ENCODE data around the gene PITX3.
"Not testable (repeated sequence)": the region's sequence is repeated elsewhere in the genome, so short reads cannot be mapped to it uniquely, and the experiment has no call there.

Gene PITX3

GRCh38 chr10:102222797-102223196 is 18.5 kb downstream of the PITX3 start:
- no peak overlapping the region for H3K9ac ChIP-seq (ENCODE audit: low read depth, low read length)
- no peak overlapping the region for H3K27ac ChIP-seq (ENCODE audit: low read length)
- H3K9me3 ChIP-seq (ENCODE audit: insufficient read depth, low read depth, low read length), result no peaks in the 10 kb centered on the region
- no peaks in the 10 kb centered on the region for H3K4me1 ChIP-seq (ENCODE audit: insufficient read depth, low read length)
- no peaks in the 10 kb centered on the region for H3K36me3 ChIP-seq (ENCODE audit: insufficient read depth, low read depth, low read length)
- peaks cover 60% of the 10 kb centered on the region for H3K27me3 ChIP-seq (ENCODE audit: insufficient read depth, low read length)
- H3K4me3 ChIP-seq (ENCODE audit: low read length), result no peak overlapping the region

DNA sequence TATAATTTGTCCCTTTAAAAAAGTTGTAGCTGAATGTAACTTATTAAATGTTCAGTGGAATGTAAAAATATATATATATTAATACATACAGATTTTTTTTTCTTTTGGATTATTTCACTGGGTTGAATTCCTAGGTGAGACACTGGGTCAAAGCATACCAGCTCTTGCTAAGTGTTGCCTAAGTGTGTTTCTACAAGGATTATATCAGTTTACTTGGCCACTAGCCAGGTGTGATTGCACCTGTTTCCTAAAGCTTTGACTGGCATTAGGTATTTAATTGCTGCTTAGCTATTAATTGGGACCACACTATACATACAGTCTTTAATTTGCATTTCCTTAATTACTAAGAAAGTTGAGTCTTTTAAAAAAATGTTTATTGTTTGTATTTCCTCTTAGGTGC is 20.7 kb downstream of the PITX3 start:
- Histone ChIP-seq H3K36me3 (ENCODE audit: insufficient read depth, low read depth, low read length) (no peaks in the 10 kb centered on the region), H3K27me3 (ENCODE audit: insufficient read depth, low read length) (peaks cover 38% of the 10 kb centered on the region), H3K4me1 (ENCODE audit: insufficient read depth, low read length) (no peaks in the 10 kb centered on the region), H3K9ac (ENCODE audit: low read depth, low read length) (no peak overlapping the region), H3K27ac (ENCODE audit: low read length) (no peak overlapping the region), H3K9me3 (ENCODE audit: insufficient read depth, low read depth, low read length) (no peaks in the 10 kb centered on the region), H3K4me3 (ENCODE audit: low read length) (no peak overlapping the region)

DNA sequence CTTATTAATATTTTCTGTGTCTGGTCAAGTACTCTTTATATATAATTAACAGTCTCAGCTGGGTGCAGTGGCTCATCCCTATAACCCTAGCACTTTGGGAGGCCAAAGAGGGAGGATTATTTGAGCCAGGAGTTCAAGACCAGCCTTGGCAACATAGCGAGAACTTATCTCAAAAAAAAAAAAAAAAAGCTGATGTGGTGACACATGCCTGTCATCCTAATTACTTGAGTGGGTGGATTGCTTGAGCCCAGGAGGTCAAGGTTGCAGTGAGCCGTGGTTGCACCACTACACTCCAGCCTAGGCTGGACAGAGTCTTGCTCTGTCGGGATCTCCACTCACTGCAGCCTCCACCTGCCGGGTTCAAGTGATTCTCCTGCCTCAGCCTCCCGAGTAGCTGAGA is 21.9 kb downstream of the PITX3 start:
- Histone ChIP-seq H3K36me3 (ENCODE audit: insufficient read depth, low read depth, low read length) (no peaks in the 10 kb centered on the region), H3K27me3 (ENCODE audit: insufficient read depth, low read length) (peaks cover 28% of the 10 kb centered on the region), H3K27ac (ENCODE audit: low read length) (no peak overlapping the region), H3K9me3 (ENCODE audit: insufficient read depth, low read depth, low read length) (no peaks in the 10 kb centered on the region), H3K9ac (ENCODE audit: low read depth, low read length) (no peak overlapping the region), H3K4me1 (ENCODE audit: insufficient read depth, low read length) (no peaks in the 10 kb centered on the region), H3K4me3 (ENCODE audit: low read length) (no peak overlapping the region)

DNA sequence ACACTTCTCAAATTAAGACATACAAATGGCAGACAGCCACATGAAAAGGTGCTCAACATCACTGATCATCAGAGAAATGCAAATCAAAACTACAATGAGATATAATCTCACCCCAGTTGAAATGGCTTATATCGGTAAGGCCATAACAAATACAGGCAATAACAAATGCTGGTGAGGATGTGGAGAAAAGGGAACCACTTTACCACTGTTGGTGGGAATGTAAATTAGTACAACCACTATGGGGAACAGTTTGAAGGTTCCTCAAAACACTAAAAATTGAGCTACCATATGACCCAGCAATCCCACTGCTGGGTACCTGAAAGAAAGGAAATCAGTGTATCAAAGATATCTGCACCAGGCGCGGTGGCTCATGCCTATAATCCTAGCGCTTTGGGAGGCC is 27.7 kb downstream of the PITX3 start:
- H3K4me1 ChIP-seq (ENCODE audit: insufficient read depth, low read length); H3K9ac ChIP-seq (ENCODE audit: low read depth, low read length); H3K9me3 ChIP-seq (ENCODE audit: insufficient read depth, low read depth, low read length); H3K36me3 ChIP-seq (ENCODE audit: insufficient read depth, low read depth, low read length); H3K27me3 ChIP-seq (ENCODE audit: insufficient read depth, low read length); H3K27ac ChIP-seq (ENCODE audit: low read length); H3K4me3 ChIP-seq (ENCODE audit: low read length): not testable (repeated sequence)

GRCh38 chr10:102211615-102212299 is 29.6 kb downstream of the PITX3 start:
- H3K27ac ChIP-seq (ENCODE audit: low read length), result no peak overlapping the region
- H3K36me3 ChIP-seq (ENCODE audit: insufficient read depth, low read depth, low read length), result no peaks in the 10 kb centered on the region
- no peak overlapping the region for H3K4me3 ChIP-seq (ENCODE audit: low read length)
- no peaks in the 10 kb centered on the region for H3K4me1 ChIP-seq (ENCODE audit: insufficient read depth, low read length)
- H3K27me3 ChIP-seq (ENCODE audit: insufficient read depth, low read length), result no peaks in the 10 kb centered on the region
- H3K9me3 ChIP-seq (ENCODE audit: insufficient read depth, low read depth, low read length), result no peaks in the 10 kb centered on the region
- no peak overlapping the region for H3K9ac ChIP-seq (ENCODE audit: low read depth, low read length)

GRCh38 chr10:102208311-102209035 is 32.8 kb downstream of the PITX3 start:
- H3K9me3 ChIP-seq (ENCODE audit: insufficient read depth, low read depth, low read length), result peaks cover 3% of the 10 kb centered on the region; the same call in 1 of the 2 replicates
- H3K27ac ChIP-seq (ENCODE audit: low read length), result no peak overlapping the region
- H3K36me3 ChIP-seq (ENCODE audit: insufficient read depth, low read depth, low read length), result no peaks in the 10 kb centered on the region
- no peaks in the 10 kb centered on the region for H3K4me1 ChIP-seq (ENCODE audit: insufficient read depth, low read length)
- H3K27me3 ChIP-seq (ENCODE audit: insufficient read depth, low read length), result no peaks in the 10 kb centered on the region; the same call in 1 of the 2 replicates
- no peak overlapping the region for H3K4me3 ChIP-seq (ENCODE audit: low read length)
- H3K9ac ChIP-seq (ENCODE audit: low read depth, low read length), result no peak overlapping the region

GRCh38 chr10:102202386-102202785 is 38.9 kb downstream of the PITX3 start:
- Histone ChIP-seq H3K9me3 (ENCODE audit: insufficient read depth, low read depth, low read length) (peaks cover 7% of the 10 kb centered on the region; the same call in 1 of the 2 replicates), H3K9ac (ENCODE audit: low read depth, low read length) (no peak overlapping the region), H3K27me3 (ENCODE audit: insufficient read depth, low read length) (no peaks in the 10 kb centered on the region; the same call in 1 of the 2 replicates), H3K4me1 (ENCODE audit: insufficient read depth, low read length) (no peaks in the 10 kb centered on the region), H3K4me3 (ENCODE audit: low read length) (no peak overlapping the region), H3K27ac (ENCODE audit: low read length) (no peak overlapping the region), H3K36me3 (ENCODE audit: insufficient read depth, low read depth, low read length) (no peaks in the 10 kb centered on the region)

DNA sequence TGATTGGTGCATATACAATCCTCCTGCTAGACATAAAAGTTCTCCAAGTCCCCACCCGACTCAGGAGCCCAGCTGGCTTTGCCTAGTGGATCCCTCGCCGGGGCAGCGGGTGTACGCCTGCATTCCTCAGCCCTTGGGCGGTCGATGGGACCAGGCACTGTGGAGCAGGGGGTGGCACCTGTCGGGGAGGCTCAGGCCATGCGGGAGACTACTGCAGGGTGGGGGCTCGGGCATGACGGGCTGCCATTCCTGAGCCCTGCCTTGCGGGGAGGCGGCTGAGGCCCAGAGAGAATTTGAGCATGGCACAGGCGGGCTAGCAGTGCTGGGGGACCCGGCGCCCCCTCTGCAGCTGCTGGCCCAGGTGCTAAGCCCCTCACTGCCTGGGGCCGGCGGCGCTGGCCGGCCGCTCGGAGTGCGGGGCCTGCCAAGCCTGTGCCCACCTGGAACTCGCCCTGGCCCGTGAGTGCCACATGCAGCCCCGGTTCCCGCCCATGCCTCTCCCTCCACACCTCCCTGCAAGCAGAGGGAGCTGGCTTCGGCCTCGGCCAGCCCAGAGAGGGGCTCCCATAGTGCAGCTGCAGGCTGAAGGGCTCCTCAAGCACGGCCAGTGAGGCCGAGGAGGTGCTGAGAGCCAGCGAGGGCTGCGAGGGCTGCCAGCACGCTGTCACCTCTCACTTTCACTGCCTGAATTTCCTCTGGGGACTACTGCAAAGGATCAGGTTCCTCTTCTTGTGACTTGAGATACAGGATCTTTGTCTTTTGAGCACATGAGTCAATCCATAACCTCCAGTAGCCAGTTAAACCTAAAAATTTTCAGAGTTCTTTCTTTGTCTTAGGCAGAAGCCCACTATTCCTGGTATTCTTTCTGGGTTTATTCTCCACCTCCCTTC is 40.3 kb downstream of the PITX3 start:
- no peak overlapping the region for H3K4me3 ChIP-seq (ENCODE audit: low read length)

GRCh38 chr10:102198027-102198426 is 43.3 kb downstream of the PITX3 start:
- Histone ChIP-seq H3K4me3 (ENCODE audit: low read length) (no peak overlapping the region), H3K27ac (ENCODE audit: low read length) (no peak overlapping the region), H3K27me3 (ENCODE audit: insufficient read depth, low read length) (no peaks in the 10 kb centered on the region), H3K9me3 (ENCODE audit: insufficient read depth, low read depth, low read length) (peaks cover 4% of the 10 kb centered on the region; the same call in 1 of the 2 replicates), H3K36me3 (ENCODE audit: insufficient read depth, low read depth, low read length) (no peaks in the 10 kb centered on the region), H3K9ac (ENCODE audit: low read depth, low read length) (no peak overlapping the region), H3K4me1 (ENCODE audit: insufficient read depth, low read length) (no peaks in the 10 kb centered on the region)

More for the DNA sequence above, 40.3 kb downstream of the PITX3 start:
- no peaks in the 10 kb centered on the region for H3K4me1 ChIP-seq (ENCODE audit: insufficient read depth, low read length)
- H3K36me3 ChIP-seq (ENCODE audit: insufficient read depth, low read depth, low read length), result no peaks in the 10 kb centered on the region
- H3K27ac ChIP-seq (ENCODE audit: low read length), result no peak overlapping the region
- no peak overlapping the region for H3K9ac ChIP-seq (ENCODE audit: low read depth, low read length)
- peaks cover 7% of the 10 kb centered on the region; the same call in 1 of the 2 replicates for H3K9me3 ChIP-seq (ENCODE audit: insufficient read depth, low read depth, low read length)
- H3K27me3 ChIP-seq (ENCODE audit: insufficient read depth, low read length), result no peaks in the 10 kb centered on the region; the same call in 1 of the 2 replicates

DNA sequence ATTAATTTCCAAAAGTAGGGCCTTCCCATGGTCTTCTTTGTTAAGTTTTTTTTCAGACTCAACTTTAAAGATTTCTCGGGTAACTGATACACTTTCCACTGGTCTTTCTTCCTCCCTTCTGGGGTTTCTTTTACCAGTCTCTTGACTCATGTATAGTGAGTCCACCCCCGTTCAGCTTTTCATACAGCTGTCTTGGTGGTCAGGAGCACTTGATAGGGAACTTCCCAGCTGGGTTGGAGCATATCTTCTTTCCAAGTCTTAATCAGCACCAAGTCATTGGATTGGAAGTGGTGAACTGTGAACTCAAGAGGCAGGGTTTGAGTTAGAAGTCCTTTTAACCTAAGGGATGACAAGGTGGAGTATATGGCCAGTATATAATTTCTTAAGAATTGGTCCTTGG is 44.4 kb downstream of the PITX3 start:
- H3K27me3 ChIP-seq (ENCODE audit: insufficient read depth, low read length), result no peaks in the 10 kb centered on the region; the same call in 1 of the 2 replicates
- H3K9ac ChIP-seq (ENCODE audit: low read depth, low read length), result no peak overlapping the region
- H3K4me1 ChIP-seq (ENCODE audit: insufficient read depth, low read length), result no peaks in the 10 kb centered on the region
- H3K4me3 ChIP-seq (ENCODE audit: low read length), result no peak overlapping the region
- no peak overlapping the region for H3K27ac ChIP-seq (ENCODE audit: low read length)
- no peaks in the 10 kb centered on the region for H3K36me3 ChIP-seq (ENCODE audit: insufficient read depth, low read depth, low read length)
- H3K9me3 ChIP-seq (ENCODE audit: insufficient read depth, low read depth, low read length), result peaks cover 15% of the 10 kb centered on the region

- no peaks in the 10 kb centered on the region for H3K4me1 ChIP-seq (ENCODE audit: insufficient read depth, low read length)
These were observed 45.9 kb downstream of the PITX3 start for GRCh38 chr10:102195296-102195870.

More at GRCh38 chr10:102195296-102195870, 45.9 kb downstream of the PITX3 start:
- Histone ChIP-seq H3K36me3 (ENCODE audit: insufficient read depth, low read depth, low read length) (no peaks in the 10 kb centered on the region), H3K27me3 (ENCODE audit: insufficient read depth, low read length) (no peaks in the 10 kb centered on the region; the same call in 1 of the 2 replicates), H3K9me3 (ENCODE audit: insufficient read depth, low read depth, low read length) (peaks cover 23% of the 10 kb centered on the region), H3K27ac (ENCODE audit: low read length) (no peak overlapping the region), H3K9ac (ENCODE audit: low read depth, low read length) (no peak overlapping the region), H3K4me3 (ENCODE audit: low read length) (no peak overlapping the region)
